ENCODE data around the gene GPR161. TPM values are rescaled to one million over a fixed set of nuclear protein-coding genes. Genes with fewer than 3 reads are reported as not detected.

GPR161 gene
- total RNA-seq, 1 experiment from 2014 or later: 26.1 TPM

- no peak for DNase-seq (ENCODE audit: low spot score)
Measured at GRCh38 chr1:168106274-168106673, 30.5 kb downstream of the GPR161 start.

GRCh38 chr1:168105846-168106245 is 30.9 kb downstream of the GPR161 start:
- DNase-seq (ENCODE audit: low spot score): no peak

- no peak for DNase-seq (ENCODE audit: low spot score)
Measured at GRCh38 chr1:168104535-168104934, 32.2 kb downstream of the GPR161 start.

- no peak for DNase-seq (ENCODE audit: low spot score)
Measured at GRCh38 chr1:168102487-168102886, 34.2 kb downstream of the GPR161 start.

GRCh38 chr1:168101336-168101735 is 35.4 kb downstream of the GPR161 start:
- DNase-seq (ENCODE audit: low spot score): no peak

GRCh38 chr1:168100315-168101002 is 36.3 kb downstream of the GPR161 start:
- DNase-seq (ENCODE audit: low spot score): peak; percentile 33

GRCh38 chr1:168099337-168099801 is 37.4 kb downstream of the GPR161 start:
- DNase-seq (ENCODE audit: low spot score): no peak

- no peak for DNase-seq (ENCODE audit: low spot score)
Measured at GRCh38 chr1:168098534-168099320, 38.0 kb downstream of the GPR161 start.

- DNase-seq (ENCODE audit: low spot score): no peak
Measured at GRCh38 chr1:168097921-168098528, 38.7 kb downstream of the GPR161 start.

- DNase-seq (ENCODE audit: low spot score): no peak
Measured at GRCh38 chr1:168096296-168097165, 40.2 kb downstream of the GPR161 start.

- DNase-seq (ENCODE audit: low spot score): no peak
Measured at GRCh38 chr1:168095476-168095875, 41.3 kb downstream of the GPR161 start.

- no peak for DNase-seq (ENCODE audit: low spot score)
Measured at GRCh38 chr1:168093616-168094015, 43.1 kb downstream of the GPR161 start.

- DNase-seq (ENCODE audit: low spot score): no peak
Measured at GRCh38 chr1:168092566-168093355, 44.0 kb downstream of the GPR161 start.

- DNase-seq (ENCODE audit: low spot score): no peak
Measured at GRCh38 chr1:168091720-168092550, 44.8 kb downstream of the GPR161 start.

GRCh38 chr1:168091063-168091462 is 45.7 kb downstream of the GPR161 start:
- no peak for DNase-seq (ENCODE audit: low spot score)

- DNase-seq (ENCODE audit: low spot score): no peak
Measured at GRCh38 chr1:168090395-168090794, 46.3 kb downstream of the GPR161 start.

GRCh38 chr1:168089979-168090337 is 46.8 kb downstream of the GPR161 start:
- no peak for DNase-seq (ENCODE audit: low spot score)

GRCh38 chr1:168089326-168089978 is 47.3 kb downstream of the GPR161 start:
- DNase-seq (ENCODE audit: low spot score): no peak

GRCh38 chr1:168088511-168089325 is 48.0 kb downstream of the GPR161 start:
- DNase-seq (ENCODE audit: low spot score): no peak
